ENCODE data around the gene NRN1L.

NRN1L gene

GRCh38 chr16:67927131-67927941 is 42.7 kb downstream of the NRN1L start:
- no peak overlapping the region for H3K9ac ChIP-seq (ENCODE audit: low read depth, low read length, poor library complexity, severe bottlenecking)

GRCh38 chr16:67928147-67928546 is 43.5 kb downstream of the NRN1L start:
- peaks cover 13% of the 10 kb centered on the region; the same call in 1 of the 2 replicates for H3K36me3 ChIP-seq (ENCODE audit: insufficient read depth, low read length)
- no peak overlapping the region for H2AFZ ChIP-seq (ENCODE audit: low read length)
- TF ChIP-seq EZH2phosphoT487 (IDR thresholded peaks at IDR 0.05; ENCODE audit: borderline replicate concordance) (no peak), CTCF (conservative IDR thresholded peaks at IDR 0.05; ENCODE audit: low read length) (no peak)

More at GRCh38 chr16:67927131-67927941, 42.7 kb downstream of the NRN1L start:
- TF ChIP-seq CTCF (conservative IDR thresholded peaks at IDR 0.05; ENCODE audit: low read length), result no peak
- no peak for TF ChIP-seq EZH2phosphoT487 (IDR thresholded peaks at IDR 0.05; ENCODE audit: borderline replicate concordance)
- Histone ChIP-seq H3K4me1 (ENCODE audit: insufficient read depth, low read length, poor library complexity, severe bottlenecking) (peaks cover 3% of the 10 kb centered on the region), H3K36me3 (ENCODE audit: insufficient read depth, low read length) (peaks cover 13% of the 10 kb centered on the region; the same call in 1 of the 2 replicates), H3K79me2 (ENCODE audit: insufficient read depth, low read length) (no peaks in the 10 kb centered on the region), H2AFZ (ENCODE audit: low read length) (no peak overlapping the region), H4K20me1 (ENCODE audit: insufficient read depth, low read length, poor library complexity, severe bottlenecking) (no peaks in the 10 kb centered on the region), H3K4me2 (ENCODE audit: low read depth, low read length, poor library complexity, severe bottlenecking) (no peak overlapping the region), H3K9me3 (ENCODE audit: insufficient read depth, low read depth, low read length) (no peaks in the 10 kb centered on the region), H3K4me3 (ENCODE audit: low read length, poor library complexity, severe bottlenecking) (no peak overlapping the region), H3K9me2 (replicated peaks; ENCODE audit: low read depth, low read length) (no peaks in the 10 kb centered on the region), H3K27me3 (ENCODE audit: insufficient read depth, low read length, poor library complexity, severe bottlenecking) (no peaks in the 10 kb centered on the region), H3F3A (ENCODE audit: low read depth) (no peaks in the 10 kb centered on the region)

GRCh38 chr16:67928561-67929364 is 44.1 kb downstream of the NRN1L start:
- H3K9me2 ChIP-seq (replicated peaks; ENCODE audit: low read depth, low read length), result no peaks in the 10 kb centered on the region
- no peaks in the 10 kb centered on the region for H4K20me1 ChIP-seq (ENCODE audit: insufficient read depth, low read length, poor library complexity, severe bottlenecking)
- TF ChIP-seq CTCF (conservative IDR thresholded peaks at IDR 0.05; ENCODE audit: low read length) (peak; percentile 85), EZH2phosphoT487 (IDR thresholded peaks at IDR 0.05; ENCODE audit: borderline replicate concordance) (no peak)
- H3K4me3 ChIP-seq (ENCODE audit: low read length, poor library complexity, severe bottlenecking), result no peak overlapping the region
- peaks cover 3% of the 10 kb centered on the region for H3K4me1 ChIP-seq (ENCODE audit: insufficient read depth, low read length, poor library complexity, severe bottlenecking)
- no peaks in the 10 kb centered on the region for H3K9me3 ChIP-seq (ENCODE audit: insufficient read depth, low read depth, low read length)
- no peaks in the 10 kb centered on the region for H3K27me3 ChIP-seq (ENCODE audit: insufficient read depth, low read length, poor library complexity, severe bottlenecking)
- H3K79me2 ChIP-seq (ENCODE audit: insufficient read depth, low read length), result no peaks in the 10 kb centered on the region
- H3K4me2 ChIP-seq (ENCODE audit: low read depth, low read length, poor library complexity, severe bottlenecking), result no peak overlapping the region
- no peaks in the 10 kb centered on the region for H3F3A ChIP-seq (ENCODE audit: low read depth)
- no peak overlapping the region for H2AFZ ChIP-seq (ENCODE audit: low read length)
- H3K36me3 ChIP-seq (ENCODE audit: insufficient read depth, low read length), result peaks cover 13% of the 10 kb centered on the region; the same call in 1 of the 2 replicates
- H3K9ac ChIP-seq (ENCODE audit: low read depth, low read length, poor library complexity, severe bottlenecking), result no peak overlapping the region

More at GRCh38 chr16:67928147-67928546, 43.5 kb downstream of the NRN1L start:
- H3K9ac ChIP-seq (ENCODE audit: low read depth, low read length, poor library complexity, severe bottlenecking), result no peak overlapping the region
- no peak overlapping the region for H3K4me3 ChIP-seq (ENCODE audit: low read length, poor library complexity, severe bottlenecking)
- H3K4me2 ChIP-seq (ENCODE audit: low read depth, low read length, poor library complexity, severe bottlenecking), result no peak overlapping the region
- no peaks in the 10 kb centered on the region for H3K79me2 ChIP-seq (ENCODE audit: insufficient read depth, low read length)
- H3K9me2 ChIP-seq (replicated peaks; ENCODE audit: low read depth, low read length), result no peaks in the 10 kb centered on the region
- no peaks in the 10 kb centered on the region for H3F3A ChIP-seq (ENCODE audit: low read depth)
- H4K20me1 ChIP-seq (ENCODE audit: insufficient read depth, low read length, poor library complexity, severe bottlenecking), result no peaks in the 10 kb centered on the region
- H3K4me1 ChIP-seq (ENCODE audit: insufficient read depth, low read length, poor library complexity, severe bottlenecking), result peaks cover 3% of the 10 kb centered on the region
- H3K9me3 ChIP-seq (ENCODE audit: insufficient read depth, low read depth, low read length), result no peaks in the 10 kb centered on the region
- H3K27me3 ChIP-seq (ENCODE audit: insufficient read depth, low read length, poor library complexity, severe bottlenecking), result no peaks in the 10 kb centered on the region

Data from Loucy (cell line).